HG03521 (cell line): Measurements from ENCODE around the gene PTBP2.

Experiments used
- ATAC-seq: cut with Tn5 transposase; IDR thresholded peaks from one replicate; pipeline ENCODE4 v1.9.1; 2021; ENCODE audit warnings: mild to moderate bottlenecking, moderate library complexity; ENCODE audit not compliant: unreplicated experiment

PTBP2 gene

GRCh38 chr1:96721416-96722160 lies at the start of gene PTBP2:
Gene PTBP2, plus strand, starts transcription at chr1:96721784. Its CDS starts 81 bp downstream, at chr1:96721865.
- peak; percentile 93 for ATAC-seq

DNA sequence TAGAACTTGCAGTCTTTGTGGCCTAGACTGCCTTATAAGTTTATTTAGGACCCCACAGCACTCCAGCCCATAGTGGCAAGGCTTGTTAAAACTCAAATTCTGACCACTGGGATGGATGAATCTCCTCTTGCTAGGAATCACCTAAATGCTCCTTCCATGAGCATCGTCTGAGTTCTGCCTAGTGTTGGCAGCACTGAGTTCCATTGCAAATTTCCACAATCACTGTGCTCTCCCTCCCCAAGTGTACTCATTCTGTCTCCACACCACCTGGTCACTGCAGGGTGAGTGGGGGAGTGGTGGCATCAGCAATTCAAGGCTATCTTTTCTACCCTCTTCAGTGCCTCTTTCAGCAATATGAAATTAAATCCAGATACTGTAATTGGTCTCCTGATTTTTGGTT lies 46.7 kb upstream of the PTBP2 start:
- no peak for ATAC-seq

GRCh38 chr1:96682056-96682455 lies 39.5 kb upstream of the PTBP2 start:
- ATAC-seq, result no peak

- ATAC-seq, result no peak
Measured at GRCh38 chr1:96683931-96684330, 37.7 kb upstream of the PTBP2 start.

DNA sequence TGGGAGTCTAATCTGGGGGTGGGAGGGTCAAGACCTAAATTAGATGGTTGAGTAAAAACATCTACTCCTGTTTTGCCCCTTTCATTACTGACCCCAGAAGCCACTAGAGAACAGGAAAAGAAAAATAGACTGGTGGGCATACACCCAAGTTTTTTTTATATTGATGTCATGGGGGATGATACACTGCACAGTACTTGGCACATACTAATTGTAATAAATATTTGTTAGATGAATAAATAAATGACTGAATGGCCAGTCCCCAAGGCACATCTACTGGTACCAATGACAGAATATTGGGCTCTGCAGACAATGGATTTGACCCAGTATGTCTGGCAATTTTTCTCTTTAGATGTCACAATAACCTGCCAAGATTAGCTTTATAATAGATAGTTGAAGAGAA lies 36.8 kb upstream of the PTBP2 start:
- no peak for ATAC-seq

DNA sequence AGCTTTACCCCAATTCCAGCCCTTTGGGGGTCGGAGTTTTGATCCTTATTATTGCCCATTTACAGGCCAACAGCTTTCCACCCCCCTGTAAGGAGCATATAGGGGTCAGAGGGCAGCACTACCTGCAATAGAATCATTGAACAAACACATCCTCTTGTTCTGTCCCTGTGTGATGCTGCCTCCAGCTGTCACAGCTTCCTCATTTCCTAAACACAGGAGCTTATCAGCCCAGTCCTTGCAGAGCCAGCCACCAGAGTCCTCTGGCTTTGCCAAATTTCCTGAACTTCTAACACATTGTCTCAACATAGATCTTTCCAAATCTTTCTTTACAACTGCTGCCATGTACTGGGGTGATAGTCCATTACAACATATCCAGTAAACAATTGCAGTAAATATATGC lies 32.8 kb upstream of the PTBP2 start:
- no peak for ATAC-seq

DNA sequence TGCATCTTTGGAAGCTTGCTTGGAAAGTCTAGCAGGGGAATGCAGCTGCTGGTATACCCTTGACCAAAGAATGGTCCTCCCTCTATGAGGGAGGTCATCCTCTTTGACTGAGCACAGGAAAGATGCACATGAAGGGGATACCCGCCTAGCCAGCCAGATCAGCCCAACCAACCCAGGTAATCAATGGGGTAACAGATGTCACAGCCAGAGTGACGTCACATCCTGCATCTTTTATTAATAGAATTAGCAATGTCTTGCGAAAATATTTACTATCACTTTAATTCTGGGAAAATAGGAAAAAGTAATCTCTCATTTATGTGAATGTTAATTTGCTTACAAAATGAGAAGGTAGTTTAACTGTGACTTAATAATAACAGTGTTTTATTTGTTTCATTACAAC lies 25.6 kb upstream of the PTBP2 start:
- no peak for ATAC-seq

- ATAC-seq, result no peak
Measured at GRCh38 chr1:96698342-96698983, 23.1 kb upstream of the PTBP2 start.

DNA sequence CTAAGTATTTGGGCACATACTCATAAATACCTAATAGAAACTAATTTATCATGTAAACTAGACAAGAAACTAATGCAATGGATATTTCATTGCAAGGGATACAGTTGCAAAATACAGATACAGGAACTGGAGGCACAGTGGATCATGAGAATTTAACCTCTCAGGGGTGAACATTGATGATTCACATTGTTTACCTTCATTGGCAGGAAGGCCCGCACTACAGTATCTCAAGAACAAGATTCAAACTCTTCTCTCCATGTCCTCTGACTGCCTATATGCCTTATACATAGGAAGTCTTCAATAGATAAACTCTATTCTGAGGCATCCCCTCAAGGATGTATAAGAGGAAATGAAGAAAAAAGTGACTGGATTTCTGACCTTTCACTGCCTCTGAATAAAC lies 18.4 kb upstream of the PTBP2 start:
- no peak for ATAC-seq

DNA sequence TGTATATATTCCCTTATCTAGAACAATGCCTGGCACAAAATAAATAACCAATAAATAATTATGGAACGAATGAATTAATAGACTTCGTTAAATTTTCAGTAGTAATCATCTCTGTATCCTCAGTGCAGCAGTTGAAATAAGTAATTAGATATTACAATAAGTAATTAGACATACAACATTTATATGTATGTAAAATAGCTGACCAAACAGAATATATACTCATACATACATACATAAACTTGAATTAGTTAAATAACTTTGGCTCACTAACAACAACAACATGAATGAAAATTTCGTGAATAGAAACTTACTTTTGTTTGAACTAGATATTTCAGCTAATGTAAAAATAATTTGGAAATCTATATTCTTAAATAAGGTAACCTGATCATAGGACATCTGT lies 14.6 kb upstream of the PTBP2 start:
- ATAC-seq, result no peak

- ATAC-seq, result no peak
Measured at GRCh38 chr1:96708482-96708881, 13.1 kb upstream of the PTBP2 start.

GRCh38 chr1:96710708-96711477 lies 10.7 kb upstream of the PTBP2 start:
- ATAC-seq, result no peak

GRCh38 chr1:96713649-96714048 lies 7.9 kb upstream of the PTBP2 start:
- no peak for ATAC-seq

DNA sequence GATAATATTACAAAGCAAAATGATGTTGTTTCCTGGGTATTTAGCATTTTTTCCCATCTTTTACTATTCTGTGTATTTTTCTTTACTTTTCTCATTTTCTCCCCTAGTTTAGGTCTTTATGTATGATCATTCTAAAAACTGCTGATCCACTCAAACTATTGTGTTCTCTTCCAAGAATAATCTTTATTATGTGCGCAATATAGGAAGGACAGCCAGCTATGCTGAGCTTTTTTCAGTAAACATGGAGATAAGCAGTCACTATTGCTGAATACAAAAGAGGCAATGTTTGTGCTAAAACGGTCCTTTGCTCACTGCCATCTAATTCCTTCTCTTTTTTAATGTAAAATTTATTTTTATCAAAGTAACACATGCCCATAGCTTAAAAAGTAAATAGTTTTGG lies 6.7 kb upstream of the PTBP2 start:
- no peak for ATAC-seq

DNA sequence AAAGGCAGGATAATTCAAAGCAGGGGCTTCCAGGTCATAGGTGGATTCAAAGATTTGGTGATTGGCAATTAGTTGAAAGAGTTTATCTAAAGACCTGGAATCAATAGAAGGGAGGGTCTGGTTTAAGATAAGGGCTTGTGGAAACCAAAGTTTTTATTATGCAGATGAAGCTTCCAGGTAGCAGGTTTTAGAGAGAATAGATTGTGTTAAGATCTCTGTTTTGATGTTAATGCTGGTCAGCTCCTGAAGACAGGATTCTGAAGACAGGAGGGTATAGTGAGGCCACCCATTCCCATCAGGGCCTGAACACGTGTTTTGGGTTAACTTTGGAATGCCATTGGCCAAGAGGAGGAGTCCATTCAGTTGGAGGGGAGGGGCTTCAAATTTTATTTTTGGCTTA lies 6.1 kb upstream of the PTBP2 start:
- no peak for ATAC-seq

GRCh38 chr1:96721053-96721415 lies 550 bp upstream of the PTBP2 start:
- ATAC-seq, result peak; percentile 6

DNA sequence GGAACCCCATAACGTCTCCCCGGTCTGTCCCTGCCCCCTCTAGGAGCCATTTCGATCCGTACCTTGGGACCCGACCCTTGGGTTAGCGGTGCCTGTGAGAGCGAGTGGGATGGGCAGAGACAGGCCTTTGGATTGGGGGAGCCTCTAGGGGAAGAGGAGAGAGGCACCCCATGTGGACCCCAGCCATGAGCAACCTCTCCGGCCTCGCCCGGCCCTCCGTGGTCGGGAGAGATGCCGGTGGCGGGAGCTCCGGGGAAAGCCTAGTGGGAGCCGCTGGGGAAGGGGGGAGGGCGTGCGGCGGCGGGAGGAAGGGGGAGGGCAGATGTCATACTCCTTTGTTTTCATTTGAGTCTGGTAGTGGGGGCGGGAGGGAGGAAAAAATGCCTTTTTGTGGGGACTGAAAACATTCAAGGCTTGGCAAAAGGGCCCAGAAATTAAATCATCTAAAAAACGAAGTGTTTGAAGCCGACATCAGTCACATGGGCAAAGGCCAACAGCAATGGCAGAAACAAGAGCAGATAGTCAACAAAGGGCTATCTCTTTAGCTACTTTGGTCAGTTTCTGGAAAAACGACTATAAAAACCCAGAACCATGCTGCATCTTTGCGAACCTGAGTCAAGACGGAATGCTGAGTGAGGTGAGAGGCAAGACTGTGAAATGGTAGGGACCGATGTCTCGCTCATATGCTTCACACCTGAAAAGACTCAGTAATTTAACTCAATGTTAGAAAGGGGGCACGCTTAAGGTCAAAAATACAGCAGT lies 758 bp downstream of the PTBP2 start:
- peak; percentile 38 for ATAC-seq

DNA sequence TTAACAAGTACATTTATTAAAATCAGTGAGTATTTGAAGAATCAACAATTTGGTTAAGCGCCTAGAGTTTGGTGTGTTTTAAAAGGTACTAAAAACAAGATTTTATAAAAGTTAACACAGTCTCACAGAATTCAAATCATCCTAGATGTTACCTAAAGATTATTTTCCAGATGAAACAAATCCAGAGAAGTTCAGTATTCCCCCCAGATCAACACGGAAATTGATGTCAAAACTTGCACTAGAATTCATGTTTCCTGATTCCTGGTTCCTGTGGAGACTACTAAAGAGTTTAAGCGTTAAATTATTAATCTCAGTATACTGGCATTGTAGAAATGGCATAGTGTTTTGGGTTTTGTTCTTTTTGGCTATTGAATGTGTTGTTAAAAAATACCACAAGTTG lies 1.4 kb downstream of the PTBP2 start:
- ATAC-seq, result no peak

GRCh38 chr1:96723377-96723776 lies 1.8 kb downstream of the PTBP2 start:
- ATAC-seq, result no peak

- no peak for ATAC-seq
Measured at GRCh38 chr1:96723936-96724335, 2.4 kb downstream of the PTBP2 start.

DNA sequence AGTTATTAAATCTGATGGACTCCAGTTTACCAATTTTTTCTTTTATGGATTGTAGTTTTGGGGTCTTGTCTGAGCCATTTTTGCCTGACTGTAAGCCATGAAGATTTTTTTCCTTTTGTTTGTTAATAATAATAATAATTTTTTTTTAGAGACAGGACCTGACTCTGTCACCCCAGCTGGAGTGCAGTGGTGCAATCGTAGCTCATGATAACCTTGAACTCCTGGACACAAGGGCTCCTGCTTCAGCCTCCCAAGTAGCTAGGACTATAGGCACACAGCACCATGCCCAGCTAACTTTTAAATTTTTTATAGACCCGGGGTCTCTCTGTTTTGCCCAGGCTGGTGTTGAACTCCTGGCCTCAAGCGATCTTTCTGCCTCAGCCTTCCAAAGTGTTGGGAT lies 6.3 kb downstream of the PTBP2 start:
- ATAC-seq, result no peak
